HG02970 (cell line): ENCODE measurements around the gene MPP3.

ENCODE experiments used
- ATAC-seq: cut with Tn5 transposase; IDR thresholded peaks from one replicate; pipeline ENCODE4 v1.9.1; 2021; ENCODE audit warnings: mild to moderate bottlenecking, moderate library complexity, moderate number of reproducible peaks; ENCODE audit not compliant: unreplicated experiment, low FRiP score

MPP3 gene

DNA sequence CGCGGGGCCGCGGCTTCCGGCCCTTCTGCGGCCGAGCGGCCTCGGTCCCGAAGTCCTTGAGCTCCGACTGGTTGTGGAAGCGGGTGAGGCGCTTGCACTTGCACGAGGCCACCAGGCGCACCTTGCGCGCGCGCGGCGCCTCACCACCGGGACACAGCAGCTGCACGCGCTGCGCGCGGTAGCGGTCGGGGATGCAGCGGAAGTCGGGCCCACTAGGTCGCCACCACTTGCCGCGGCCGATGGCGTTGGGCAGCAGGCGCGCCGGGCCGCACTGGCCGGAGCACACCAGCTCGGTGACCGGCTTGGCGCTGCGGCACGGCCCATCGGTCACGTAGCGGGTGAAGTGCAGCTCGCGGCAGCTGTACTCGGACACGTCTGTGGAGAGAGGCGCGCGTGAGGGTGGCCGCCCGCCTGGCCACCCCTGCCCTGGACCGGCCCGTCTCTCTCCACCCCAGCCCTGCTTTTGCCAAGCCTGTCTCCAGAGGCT lies 77.5 kb downstream of the MPP3 start:
- ATAC-seq: no peak

DNA sequence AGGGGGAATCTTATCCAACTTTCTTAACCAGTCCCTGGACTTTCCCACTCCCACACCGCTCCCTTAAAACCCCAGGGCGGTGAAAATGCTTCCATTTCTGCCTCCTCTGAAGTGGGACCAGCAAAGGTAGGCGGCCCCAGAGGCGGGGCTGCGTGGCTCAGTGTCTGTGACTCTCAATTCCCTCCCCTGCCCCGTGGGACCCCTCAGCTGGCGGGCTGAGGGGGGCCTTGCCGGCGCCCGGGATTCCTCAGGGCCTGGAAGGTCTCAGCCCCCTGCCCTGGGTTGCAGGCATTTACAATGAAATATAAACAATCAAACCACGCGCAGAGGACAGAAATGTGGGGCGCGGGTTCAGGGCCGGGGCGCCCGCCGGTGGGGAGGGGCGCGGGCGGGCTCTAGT lies 78.0 kb downstream of the MPP3 start:
- no peak for ATAC-seq

DNA sequence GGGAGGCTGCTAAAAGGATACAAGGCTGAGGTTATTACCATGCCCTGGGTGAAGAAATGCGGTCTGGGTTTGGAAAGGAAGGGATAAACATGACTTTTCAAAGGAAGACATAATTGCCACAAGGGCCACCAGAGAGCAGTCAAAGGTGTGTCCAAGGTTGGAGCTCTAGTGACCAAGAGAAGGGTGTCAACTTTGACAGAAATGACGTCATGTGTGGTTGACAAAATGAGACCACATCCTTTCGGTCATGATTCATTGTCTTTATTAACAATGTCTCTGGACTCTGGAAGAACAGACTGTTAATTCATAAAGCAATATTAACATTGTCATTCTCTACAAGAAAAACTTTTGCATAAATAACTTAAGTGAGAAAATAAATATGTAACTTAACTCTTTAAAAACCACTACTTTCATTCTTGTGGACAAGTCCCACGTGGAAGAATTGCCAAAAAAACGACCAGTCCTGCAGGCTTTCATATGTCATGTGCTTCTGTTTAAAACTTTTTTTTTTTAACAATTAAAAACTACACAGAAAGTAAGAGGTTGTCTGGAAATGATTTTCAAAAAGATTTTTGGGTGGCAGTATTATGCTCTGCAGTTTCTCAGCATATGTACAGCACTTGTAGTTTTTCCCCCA lies 79.3 kb downstream of the MPP3 start:
- no peak for ATAC-seq
